Trophoblast cell (in vitro differentiated cells and primary cell): Measurements from ENCODE around the gene SSH3.

Experiments used
- DNase-seq, 2 donors: peaks; one replicate each; pipeline ENCODE4 v3.0.0-alpha.2; 2016
- H2AFZ ChIP-seq: 2 replicates; pipeline ENCODE4 v1.6.1; 2013; ENCODE audit warnings: low read length, moderate library complexity, mild to moderate bottlenecking; ENCODE audit not compliant: insufficient read depth, poor library complexity
- H2AK5ac ChIP-seq: 2 replicates; pipeline ENCODE4 v1.6.1; 2013; ENCODE audit warnings: mild to moderate bottlenecking, low read length
- H2BK120ac ChIP-seq: 2 replicates; pipeline ENCODE4 v1.6.1; 2013; ENCODE audit warnings: low read length, mild to moderate bottlenecking, moderate library complexity; ENCODE audit not compliant: insufficient read depth, poor library complexity
- H2BK12ac ChIP-seq: 2 replicates; pipeline ENCODE4 v1.6.1; 2013; ENCODE audit warnings: mild to moderate bottlenecking, low read length, moderate library complexity
- H2BK5ac ChIP-seq: 2 replicates; pipeline ENCODE4 v1.6.1; 2013; ENCODE audit warnings: low read length, low read depth, moderate library complexity, mild to moderate bottlenecking; ENCODE audit not compliant: poor library complexity
- H3K14ac ChIP-seq: 2 replicates; pipeline ENCODE4 v1.6.1; 2013; ENCODE audit warnings: mild to moderate bottlenecking, low read length
- H3K18ac ChIP-seq: 2 replicates; pipeline ENCODE4 v1.6.1; 2013; ENCODE audit warnings: mild to moderate bottlenecking, low read length
- H3K23ac ChIP-seq: 2 replicates; pipeline ENCODE4 v1.6.1; 2013; ENCODE audit warnings: low read length
- H3K27ac ChIP-seq: 2 replicates; pipeline ENCODE4 v1.5.1; 2013; ENCODE audit warnings: low read depth, mild to moderate bottlenecking, inconsistent platforms, low read length, moderate library complexity
- H3K27me3 ChIP-seq: 2 replicates; pipeline ENCODE4 v1.6.1; 2013; ENCODE audit warnings: inconsistent platforms, mild to moderate bottlenecking, low read length, moderate library complexity; ENCODE audit not compliant: insufficient read depth
- H3K36me3 ChIP-seq, 2 experiments: 1 replicate in 1 of 2; 2 replicates in 1 of 2; pipeline ENCODE4 v1.6.1; 2013; ENCODE audit warnings: low read length in 2 of 2, mild to moderate bottlenecking in 2 of 2, moderate library complexity in 1 of 2; ENCODE audit not compliant: insufficient read depth in 2 of 2, control insufficient read depth in 1 of 2
- H3K4ac ChIP-seq: 2 replicates; pipeline ENCODE4 v1.6.1; 2013; ENCODE audit warnings: low read depth, mild to moderate bottlenecking, low read length, moderate library complexity
- H3K4me1 ChIP-seq, 2 experiments: 1 replicate in 1 of 2; 2 replicates in 1 of 2; pipeline ENCODE4 v1.6.1; 2013; ENCODE audit warnings: low read length in 2 of 2, mild to moderate bottlenecking in 2 of 2, moderate library complexity in 1 of 2; ENCODE audit not compliant: insufficient read depth in 2 of 2, control insufficient read depth in 1 of 2
- H3K4me2 ChIP-seq: 2 replicates; pipeline ENCODE4 v1.6.1; 2013; ENCODE audit warnings: inconsistent platforms, mild to moderate bottlenecking, low read length, moderate library complexity
- H3K4me3 ChIP-seq: 2 replicates; pipeline ENCODE4 v1.5.1; 2013; ENCODE audit warnings: mild to moderate bottlenecking, low read depth, low read length, inconsistent platforms
- H3K79me1 ChIP-seq: one replicate; pipeline ENCODE4 v1.6.1; 2013; ENCODE audit warnings: low read length
- H3K79me2 ChIP-seq: 2 replicates; pipeline ENCODE4 v1.6.1; 2013; ENCODE audit warnings: low read length, mild to moderate bottlenecking; ENCODE audit not compliant: control insufficient read depth, insufficient read depth, poor library complexity
- H3K9ac ChIP-seq: 2 replicates; pipeline ENCODE4 v1.6.1; 2013; ENCODE audit warnings: mild to moderate bottlenecking, low read length
- H3K9me3 ChIP-seq: 2 replicates; pipeline ENCODE4 v1.6.1; 2013; ENCODE audit warnings: low read depth, mild to moderate bottlenecking, control low read depth, inconsistent platforms, low read length; ENCODE audit not compliant: insufficient read depth
- H4K12ac ChIP-seq: 2 replicates; pipeline ENCODE4 v1.6.1; 2013; ENCODE audit warnings: low read depth, mild to moderate bottlenecking, low read length, moderate library complexity
- H4K8ac ChIP-seq: 2 replicates; pipeline ENCODE4 v1.6.1; 2013; ENCODE audit warnings: low read depth, mild to moderate bottlenecking, low read length, moderate library complexity
- H4K91ac ChIP-seq: one replicate; pipeline ENCODE4 v1.6.1; 2013; ENCODE audit warnings: low read depth, mild to moderate bottlenecking, low read length, moderate library complexity
- WGBS: extraction: QIAGEN DNeasy Blood & Tissue Kit; methylation state at CpG from one replicate; pipeline ENCODE4 v1.1.7; 2013; ENCODE audit warnings: missing lambda C conversion rate; ENCODE audit not compliant: insufficient read length, insufficient coverage; ENCODE audit errors: extremely low coverage; 5-methylcytosine and 5-hydroxymethylcytosine counted together

The SSH3 gene

GRCh38 chr11:67280341-67280787 is 23.0 kb upstream of the SSH3 start:
- H3K14ac ChIP-seq, result no peak overlapping the region
- H3K9me3 ChIP-seq, result no peaks in the 10 kb centered on the region
- no peak overlapping the region for H3K27ac ChIP-seq
- no peak overlapping the region for H3K4me3 ChIP-seq
- H4K91ac ChIP-seq, result no peak overlapping the region
- no peaks in the 10 kb centered on the region for H3K27me3 ChIP-seq
- no peak overlapping the region for H2BK5ac ChIP-seq
- no peak overlapping the region for H2AK5ac ChIP-seq
- H3K36me3 ChIP-seq, result peaks cover 84 to 87% of the 10 kb centered on the region in 2 experiments
- H2BK12ac ChIP-seq, result no peak overlapping the region
- H3K79me1 ChIP-seq, result no peaks in the 10 kb centered on the region
- H4K12ac ChIP-seq, result no peak overlapping the region
- H3K4me2 ChIP-seq, result no peak overlapping the region
- H3K9ac ChIP-seq, result no peak overlapping the region
- no peak for DNase-seq
- no peak overlapping the region for H3K23ac ChIP-seq
- H3K18ac ChIP-seq, result no peak overlapping the region
- no peak overlapping the region for H3K4ac ChIP-seq
- H2BK120ac ChIP-seq, result no peak overlapping the region
- no CpG with 5 or more reads among the region's 13 CpGs for WGBS
- no peak overlapping the region for H2AFZ ChIP-seq
- H3K4me1 ChIP-seq, result no peaks in the 10 kb centered on the region
- H3K79me2 ChIP-seq, result no peaks in the 10 kb centered on the region
- no peak overlapping the region for H4K8ac ChIP-seq

- WGBS, result no CpG with 5 or more reads among the region's 31 CpGs
- DNase-seq, result no peak
Observed at GRCh38 chr11:67280788-67281551, 22.4 kb upstream of the SSH3 start.

GRCh38 chr11:67281552-67282150 is 21.7 kb upstream of the SSH3 start:
- H3K9ac ChIP-seq, result no peak overlapping the region
- H3K27me3 ChIP-seq, result no peaks in the 10 kb centered on the region
- H3K4me3 ChIP-seq, result no peak overlapping the region
- H3K23ac ChIP-seq, result no peak overlapping the region
- H3K18ac ChIP-seq, result no peak overlapping the region
- no peak overlapping the region for H3K4ac ChIP-seq
- no peak overlapping the region for H4K91ac ChIP-seq
- H2BK120ac ChIP-seq, result no peak overlapping the region
- H4K12ac ChIP-seq, result no peak overlapping the region
- H3K27ac ChIP-seq, result no peak overlapping the region
- no peaks in the 10 kb centered on the region for H3K79me2 ChIP-seq
- H3K79me1 ChIP-seq, result no peaks in the 10 kb centered on the region
- no peak overlapping the region for H3K14ac ChIP-seq
- DNase-seq, result no peak
- H2AFZ ChIP-seq, result no peak overlapping the region
- H3K4me1 ChIP-seq, result no peaks in the 10 kb centered on the region
- no peak overlapping the region for H2BK5ac ChIP-seq
- H3K9me3 ChIP-seq, result peaks cover under 1% of the 10 kb centered on the region
- no peak overlapping the region for H2AK5ac ChIP-seq
- no peak overlapping the region for H3K4me2 ChIP-seq
- no peak overlapping the region for H4K8ac ChIP-seq
- H3K36me3 ChIP-seq, result peaks cover 93 to 95% of the 10 kb centered on the region in 2 experiments
- WGBS, result no CpG with 5 or more reads among the region's 27 CpGs
- H2BK12ac ChIP-seq, result no peak overlapping the region

More at GRCh38 chr11:67280788-67281551, 22.4 kb upstream of the SSH3 start:
- H3K4me2 ChIP-seq, result no peak overlapping the region
- peaks cover 88 to 90% of the 10 kb centered on the region in 2 experiments for H3K36me3 ChIP-seq
- H3K23ac ChIP-seq, result no peak overlapping the region
- H3K79me1 ChIP-seq, result no peaks in the 10 kb centered on the region
- H3K27ac ChIP-seq, result no peak overlapping the region
- no peaks in the 10 kb centered on the region for H3K79me2 ChIP-seq
- H4K8ac ChIP-seq, result no peak overlapping the region
- H2BK5ac ChIP-seq, result no peak overlapping the region
- H2BK120ac ChIP-seq, result no peak overlapping the region
- H2AK5ac ChIP-seq, result no peak overlapping the region
- H3K4me3 ChIP-seq, result no peak overlapping the region
- no peak overlapping the region for H3K4ac ChIP-seq
- no peak overlapping the region for H4K12ac ChIP-seq
- no peak overlapping the region for H4K91ac ChIP-seq
- no peak overlapping the region for H2BK12ac ChIP-seq
- H3K9me3 ChIP-seq, result no peaks in the 10 kb centered on the region
- H3K14ac ChIP-seq, result no peak overlapping the region
- H3K4me1 ChIP-seq, result no peaks in the 10 kb centered on the region
- no peaks in the 10 kb centered on the region for H3K27me3 ChIP-seq
- H3K18ac ChIP-seq, result no peak overlapping the region
- H3K9ac ChIP-seq, result no peak overlapping the region
- no peak overlapping the region for H2AFZ ChIP-seq

GRCh38 chr11:67282155-67282875 is 21.0 kb upstream of the SSH3 start:
- no peaks in the 10 kb centered on the region for H3K79me1 ChIP-seq
- no peak overlapping the region for H4K8ac ChIP-seq
- H3K79me2 ChIP-seq, result no peaks in the 10 kb centered on the region
- H3K4me2 ChIP-seq, result no peak overlapping the region
- H2BK120ac ChIP-seq, result no peak overlapping the region
- H3K36me3 ChIP-seq, result peaks cover 94 to 95% of the 10 kb centered on the region in 2 experiments
- H4K12ac ChIP-seq, result no peak overlapping the region
- no peak overlapping the region for H2BK5ac ChIP-seq
- H3K9ac ChIP-seq, result no peak overlapping the region
- no peak overlapping the region for H3K27ac ChIP-seq
- H2AK5ac ChIP-seq, result no peak overlapping the region
- H3K4me3 ChIP-seq, result no peak overlapping the region
- no peaks in the 10 kb centered on the region for H3K27me3 ChIP-seq
- H3K18ac ChIP-seq, result no peak overlapping the region
- no peak overlapping the region for H2AFZ ChIP-seq
- H3K4me1 ChIP-seq, result no peaks in the 10 kb centered on the region
- H3K23ac ChIP-seq, result no peak overlapping the region
- H3K14ac ChIP-seq, result no peak overlapping the region
- H4K91ac ChIP-seq, result no peak overlapping the region
- H3K4ac ChIP-seq, result no peak overlapping the region
- H3K9me3 ChIP-seq, result peaks cover 3% of the 10 kb centered on the region
- no peak for DNase-seq
- H2BK12ac ChIP-seq, result no peak overlapping the region
- WGBS, result no CpG with 5 or more reads among the region's 20 CpGs
